Upper lobe of right lung (tissue), 1 donor: ENCODE measurements around the gene LYPD6. TPM values are rescaled to one million over a fixed set of nuclear protein-coding genes. Genes with fewer than 3 reads are reported as not detected.

Experiments
- ATAC-seq: fragments of 200-7000 bp; cut with Tn5 transposase; one replicate; pipeline ENCODE4 v1.9.1; 2020; ENCODE audit warnings: mild to moderate bottlenecking, moderate library complexity
- DNase-seq: peaks from one replicate; pipeline ENCODE4 v3.0.0-alpha.2; 2020
- H3K27ac ChIP-seq: fragments of 200-600 bp; one replicate; pipeline ENCODE4 v1.8.0; 2022
- H3K27me3 ChIP-seq: fragments of 200-600 bp; one replicate; pipeline ENCODE4 v1.8.0; 2022; ENCODE audit warnings: mild to moderate bottlenecking
- H3K36me3 ChIP-seq: fragments of 200-600 bp; one replicate; pipeline ENCODE4 v1.8.0; 2022
- H3K4me1 ChIP-seq: fragments of 200-600 bp; one replicate; pipeline ENCODE4 v1.8.0; 2022
- H3K4me3 ChIP-seq: fragments of 200-600 bp; one replicate; pipeline ENCODE4 v1.8.0; 2022; ENCODE audit warnings: mild to moderate bottlenecking
- H3K9me3 ChIP-seq: fragments of 200-600 bp; one replicate; pipeline ENCODE4 v1.8.0; 2022
- intact Hi-C: fragments of 100-400 bp; cut with DNase I; formaldehyde crosslinking; loops from one replicate; pipeline ENCODE4 v1.11.0; 2022
- total RNA-seq: library from RNA; stranded (reverse); fragmentation: NEBNext Ultra II Directional; extraction: Animal tissue kit (Norgen Biotek cat#: 25700); gene quantifications from one replicate; pipeline ENCODE4 v1.2.1, GENCODE V29; 2021
- TF ChIP-seq, protein P1 (sequence below): fragments of 200-600 bp; IDR thresholded peaks from one replicate; pipeline ENCODE4 v1.8.0; 2022; ENCODE audit warnings: antibody characterized with exemption
- donor health status: DM: no; HTN: yes; CAD: no; lungs with severe emphysema.

Gene LYPD6
- total RNA-seq, 1 donor from 2014 or later = 0.29 TPM

DNA sequence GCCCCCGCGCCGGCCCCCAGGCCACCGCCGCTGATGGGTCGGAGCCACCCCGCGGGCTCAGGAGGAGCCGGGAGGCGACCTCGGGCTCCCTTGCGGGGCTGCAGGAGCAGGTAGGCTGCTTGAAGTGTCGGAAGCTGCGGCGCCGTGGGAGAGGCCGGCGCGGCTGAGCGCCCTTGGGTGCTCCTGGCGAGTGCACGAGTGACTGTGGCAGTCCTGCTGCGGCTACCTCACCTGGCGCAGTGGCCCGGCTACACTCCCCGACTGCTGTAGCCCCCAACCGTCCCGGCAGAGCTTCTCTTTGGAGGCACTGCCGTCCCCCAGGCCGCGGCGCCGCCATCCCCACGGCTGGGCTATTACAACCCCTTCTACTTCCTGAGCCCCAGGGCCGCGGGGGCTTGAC is 10.0 kb upstream of the LYPD6 start:
- intact Hi-C loops = no loop called here
- no peak overlapping the region for H3K4me3 ChIP-seq
- peaks cover 11% of the 10 kb centered on the region for H3K27me3 ChIP-seq
- H3K27ac ChIP-seq = no peak overlapping the region
- DNase-seq (no peak), ATAC-seq (peak; percentile 14)
- H3K9me3 ChIP-seq = no peaks in the 10 kb centered on the region
- H3K36me3 ChIP-seq = no peaks in the 10 kb centered on the region
- no peaks in the 10 kb centered on the region for H3K4me1 ChIP-seq
- TF ChIP-seq, protein P1, sequence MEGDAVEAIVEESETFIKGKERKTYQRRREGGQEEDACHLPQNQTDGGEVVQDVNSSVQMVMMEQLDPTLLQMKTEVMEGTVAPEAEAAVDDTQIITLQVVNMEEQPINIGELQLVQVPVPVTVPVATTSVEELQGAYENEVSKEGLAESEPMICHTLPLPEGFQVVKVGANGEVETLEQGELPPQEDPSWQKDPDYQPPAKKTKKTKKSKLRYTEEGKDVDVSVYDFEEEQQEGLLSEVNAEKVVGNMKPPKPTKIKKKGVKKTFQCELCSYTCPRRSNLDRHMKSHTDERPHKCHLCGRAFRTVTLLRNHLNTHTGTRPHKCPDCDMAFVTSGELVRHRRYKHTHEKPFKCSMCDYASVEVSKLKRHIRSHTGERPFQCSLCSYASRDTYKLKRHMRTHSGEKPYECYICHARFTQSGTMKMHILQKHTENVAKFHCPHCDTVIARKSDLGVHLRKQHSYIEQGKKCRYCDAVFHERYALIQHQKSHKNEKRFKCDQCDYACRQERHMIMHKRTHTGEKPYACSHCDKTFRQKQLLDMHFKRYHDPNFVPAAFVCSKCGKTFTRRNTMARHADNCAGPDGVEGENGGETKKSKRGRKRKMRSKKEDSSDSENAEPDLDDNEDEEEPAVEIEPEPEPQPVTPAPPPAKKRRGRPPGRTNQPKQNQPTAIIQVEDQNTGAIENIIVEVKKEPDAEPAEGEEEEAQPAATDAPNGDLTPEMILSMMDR = no peak

- TF ChIP-seq, protein P1 = peak; percentile 9
- intact Hi-C loops = no loop called here
- no peak for ATAC-seq
- Histone ChIP-seq H3K36me3 (no peaks in the 10 kb centered on the region), H3K4me3 (no peak overlapping the region), H3K27ac (no peak overlapping the region), H3K4me1 (peaks cover 8% of the 10 kb centered on the region), H3K9me3 (no peaks in the 10 kb centered on the region), H3K27me3 (peaks cover 60% of the 10 kb centered on the region)
- DNase-seq = no peak
These were observed 1.3 kb upstream of the LYPD6 start for GRCh38 chr2:149329068-149329467.

GRCh38 chr2:149329489-149330126 is 779 bp upstream of the LYPD6 start:
- H3K9me3 ChIP-seq = no peaks in the 10 kb centered on the region
- no peaks in the 10 kb centered on the region for H3K36me3 ChIP-seq
- intact Hi-C loops = no loop called here
- TF ChIP-seq, protein P1 = no peak
- peak; percentile 37 for ATAC-seq
- peaks cover 8% of the 10 kb centered on the region for H3K4me1 ChIP-seq
- peak overlapping the region; percentile 59 for H3K4me3 ChIP-seq
- DNase-seq = peak; percentile 65
- no peak overlapping the region for H3K27ac ChIP-seq
- H3K27me3 ChIP-seq = peaks cover 65% of the 10 kb centered on the region

DNA sequence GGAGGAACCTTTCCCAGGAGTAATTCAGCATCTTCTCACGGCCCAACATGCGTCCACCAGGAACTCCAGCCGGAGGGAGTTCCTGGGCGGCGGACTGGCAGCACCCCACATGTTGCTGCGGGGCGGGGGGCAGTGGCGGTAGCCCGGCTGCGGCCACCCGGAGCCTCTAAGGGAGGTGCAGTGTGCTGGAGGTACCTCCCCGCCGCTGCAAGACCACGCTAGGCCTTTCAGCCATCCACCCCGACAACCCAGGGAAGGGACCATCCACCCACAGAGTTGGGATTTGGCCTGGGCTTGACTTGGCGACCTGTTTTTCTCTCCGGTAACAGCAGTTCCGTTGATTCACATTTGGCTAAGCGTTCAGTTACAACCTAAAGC is 625 bp downstream of the LYPD6 start:
- H3K27ac ChIP-seq = no peak overlapping the region
- no peaks in the 10 kb centered on the region for H3K36me3 ChIP-seq
- no peak for DNase-seq
- no peaks in the 10 kb centered on the region for H3K9me3 ChIP-seq
- peaks cover 8% of the 10 kb centered on the region for H3K4me1 ChIP-seq
- intact Hi-C loops = no loop called here
- TF ChIP-seq, protein P1 = no peak
- ATAC-seq = no peak
- H3K4me3 ChIP-seq = peak overlapping the region; percentile 59
- peaks cover 65% of the 10 kb centered on the region for H3K27me3 ChIP-seq

- H3K27ac ChIP-seq = no peak overlapping the region
- TF ChIP-seq, protein P1 = no peak
- DNase-seq = no peak
- H3K9me3 ChIP-seq = no peaks in the 10 kb centered on the region
- H3K4me1 ChIP-seq = peaks cover 8% of the 10 kb centered on the region
- no peaks in the 10 kb centered on the region for H3K36me3 ChIP-seq
- no peak for ATAC-seq
- intact Hi-C loops = no loop called here
- no peak overlapping the region for H3K4me3 ChIP-seq
- peaks cover 59% of the 10 kb centered on the region for H3K27me3 ChIP-seq
These were observed 2.0 kb downstream of the LYPD6 start for GRCh38 chr2:149332364-149332763.

- Histone ChIP-seq H3K4me1 (peaks cover 8% of the 10 kb centered on the region), H3K36me3 (no peaks in the 10 kb centered on the region), H3K9me3 (no peaks in the 10 kb centered on the region), H3K4me3 (no peak overlapping the region), H3K27ac (no peak overlapping the region), H3K27me3 (peaks cover 47% of the 10 kb centered on the region)
- no peak for DNase-seq
- TF ChIP-seq, protein P1 = no peak
- ATAC-seq = no peak
- intact Hi-C loops = no loop called here
These were observed 3.2 kb downstream of the LYPD6 start for GRCh38 chr2:149333636-149334035.
